ENCODE results near the gene CUX1. TPM values are rescaled to one million over a fixed set of nuclear protein-coding genes. Genes with fewer than 3 reads are reported as not detected.
"Not testable (repeated sequence)": the region's sequence is repeated elsewhere in the genome, so short reads cannot be mapped to it uniquely, and the experiment has no call there.

CUX1 gene
- total and polyA plus RNA-seq, 7 experiments from 2014 or later, result 10.1 to 81.6 (median 42.5) TPM

DNA sequence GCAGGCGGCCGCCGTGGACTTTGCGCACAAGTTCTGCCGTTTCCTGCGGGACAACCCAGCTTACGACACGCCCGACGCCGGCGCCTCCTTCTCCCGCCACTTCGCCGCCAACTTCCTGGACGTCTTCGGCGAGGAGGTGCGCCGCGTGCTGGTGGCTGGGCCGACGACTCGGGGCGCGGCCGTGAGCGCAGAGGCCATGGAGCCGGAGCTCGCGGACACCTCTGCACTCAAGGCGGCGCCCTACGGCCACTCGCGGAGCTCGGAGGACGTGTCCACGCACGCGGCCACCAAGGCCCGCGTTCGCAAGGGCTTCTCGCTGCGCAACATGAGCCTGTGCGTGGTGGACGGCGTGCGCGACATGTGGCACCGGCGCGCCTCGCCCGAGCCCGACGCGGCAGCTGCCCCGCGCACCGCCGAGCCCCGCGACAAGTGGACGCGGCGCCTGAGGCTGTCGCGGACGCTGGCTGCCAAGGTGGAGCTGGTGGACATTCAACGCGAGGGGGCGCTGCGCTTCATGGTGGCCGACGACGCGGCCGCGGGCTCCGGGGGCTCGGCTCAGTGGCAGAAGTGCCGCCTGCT lies 483.3 kb downstream of the CUX1 start:
- DNase-seq (no peak), ATAC-seq (no peak)
- Histone ChIP-seq H3K4me3 (ENCODE audit: low read length) (no peak overlapping the region), H3K4me1 (ENCODE audit: control insufficient read depth in 2 of 2, insufficient read depth in 2 of 2, low read length in 2 of 2) (no peaks in the 10 kb centered on the region), H3K36me3 (ENCODE audit: control insufficient read depth in 2 of 3, insufficient read depth in 3 of 3, low read length in 3 of 3) (no peaks in the 10 kb centered on the region), H3K27ac (ENCODE audit: low read depth, low read length) (no peak overlapping the region), H3K9me3 (ENCODE audit: control insufficient read depth in 2 of 3, low read length in 3 of 3) (no peaks in the 10 kb centered on the region), H3K27me3 (ENCODE audit: control insufficient read depth in 2 of 2, insufficient read depth in 2 of 2, low read length in 2 of 2) (no peaks in the 10 kb centered on the region)
- CTCF ChIA-PET, result no interaction called here
- POLR2A ChIA-PET, result no interaction called here
- Mint-ChIP-seq H3K27ac (no peak overlapping the region), H3K4me1 (peaks cover 0 to 9% (median 0%) of the 10 kb centered on the region in 7 donors), H3K9me3 (no peaks in the 10 kb centered on the region), H3K27me3 (peaks cover 0 to 3% (median 0%) of the 10 kb centered on the region in 5 donors), H3K36me3 (no peaks in the 10 kb centered on the region), H3K4me3 (no peak overlapping the region)
- intact Hi-C loops (cut with micrococcal nuclease), result no loop called here

GRCh38 chr7:102301367-102301766 lies 483.9 kb downstream of the CUX1 start:
- H3K4me1 Mint-ChIP-seq; CTCF ChIA-PET; H3K27me3 ChIP-seq (ENCODE audit: control insufficient read depth in 2 of 2, insufficient read depth in 2 of 2, low read length in 2 of 2); H3K27ac Mint-ChIP-seq; POLR2A ChIA-PET; H3K4me1 ChIP-seq (ENCODE audit: control insufficient read depth in 2 of 2, insufficient read depth in 2 of 2, low read length in 2 of 2); DNase-seq; H3K36me3 ChIP-seq (ENCODE audit: control insufficient read depth in 2 of 3, insufficient read depth in 3 of 3, low read length in 3 of 3); H3K4me3 Mint-ChIP-seq; ATAC-seq; H3K27me3 Mint-ChIP-seq; intact Hi-C loops (cut with micrococcal nuclease); H3K9me3 Mint-ChIP-seq; H3K36me3 Mint-ChIP-seq; H3K27ac ChIP-seq (ENCODE audit: low read depth, low read length); H3K4me3 ChIP-seq (ENCODE audit: low read length); H3K9me3 ChIP-seq (ENCODE audit: control insufficient read depth in 2 of 3, low read length in 3 of 3): not testable (repeated sequence)

DNA sequence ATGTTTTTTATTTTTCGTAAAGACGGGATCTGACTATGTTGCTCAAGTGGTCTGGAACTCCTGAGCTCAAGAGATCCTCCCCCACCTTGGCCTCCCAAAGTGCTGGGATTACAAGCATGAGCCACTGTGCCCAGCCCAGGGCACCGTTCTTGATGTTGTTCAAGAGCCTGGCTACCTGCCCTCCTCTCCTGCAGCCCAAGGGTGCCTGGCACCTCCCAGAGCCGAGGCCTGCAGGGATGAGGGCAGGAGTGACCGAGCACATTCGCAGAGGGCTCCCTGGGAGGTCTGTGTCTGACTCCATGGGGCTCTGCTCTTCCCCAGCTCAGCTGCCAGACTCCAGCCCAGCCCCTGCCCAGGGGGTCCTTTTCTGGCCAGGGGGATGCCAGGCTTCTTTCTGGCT lies 484.6 kb downstream of the CUX1 start:
- Histone ChIP-seq H3K4me3 (ENCODE audit: low read length) (no peak overlapping the region), H3K4me1 (ENCODE audit: control insufficient read depth in 2 of 2, insufficient read depth in 2 of 2, low read length in 2 of 2) (peaks cover 0 to 10% of the 10 kb centered on the region in 2 donors), H3K36me3 (ENCODE audit: control insufficient read depth in 2 of 3, insufficient read depth in 3 of 3, low read length in 3 of 3) (no peaks in the 10 kb centered on the region), H3K9me3 (ENCODE audit: control insufficient read depth in 2 of 3, low read length in 3 of 3) (no peaks in the 10 kb centered on the region), H3K27me3 (ENCODE audit: control insufficient read depth in 2 of 2, insufficient read depth in 2 of 2, low read length in 2 of 2) (no peaks in the 10 kb centered on the region), H3K27ac (ENCODE audit: low read depth, low read length) (no peak overlapping the region)
- Mint-ChIP-seq H3K9me3 (no peaks in the 10 kb centered on the region), H3K4me1 (peaks cover 0 to 9% (median 0%) of the 10 kb centered on the region in 7 donors), H3K36me3 (no peaks in the 10 kb centered on the region), H3K4me3 (no peak overlapping the region), H3K27me3 (peaks cover 0 to 3% (median 0%) of the 10 kb centered on the region in 5 donors), H3K27ac (no peak overlapping the region)
- DNase-seq, result no peak
- intact Hi-C loops (cut with micrococcal nuclease), result no loop called here
- ChIA-PET CTCF (no interaction called here), POLR2A (no interaction called here)
- ATAC-seq, result no peak

DNA sequence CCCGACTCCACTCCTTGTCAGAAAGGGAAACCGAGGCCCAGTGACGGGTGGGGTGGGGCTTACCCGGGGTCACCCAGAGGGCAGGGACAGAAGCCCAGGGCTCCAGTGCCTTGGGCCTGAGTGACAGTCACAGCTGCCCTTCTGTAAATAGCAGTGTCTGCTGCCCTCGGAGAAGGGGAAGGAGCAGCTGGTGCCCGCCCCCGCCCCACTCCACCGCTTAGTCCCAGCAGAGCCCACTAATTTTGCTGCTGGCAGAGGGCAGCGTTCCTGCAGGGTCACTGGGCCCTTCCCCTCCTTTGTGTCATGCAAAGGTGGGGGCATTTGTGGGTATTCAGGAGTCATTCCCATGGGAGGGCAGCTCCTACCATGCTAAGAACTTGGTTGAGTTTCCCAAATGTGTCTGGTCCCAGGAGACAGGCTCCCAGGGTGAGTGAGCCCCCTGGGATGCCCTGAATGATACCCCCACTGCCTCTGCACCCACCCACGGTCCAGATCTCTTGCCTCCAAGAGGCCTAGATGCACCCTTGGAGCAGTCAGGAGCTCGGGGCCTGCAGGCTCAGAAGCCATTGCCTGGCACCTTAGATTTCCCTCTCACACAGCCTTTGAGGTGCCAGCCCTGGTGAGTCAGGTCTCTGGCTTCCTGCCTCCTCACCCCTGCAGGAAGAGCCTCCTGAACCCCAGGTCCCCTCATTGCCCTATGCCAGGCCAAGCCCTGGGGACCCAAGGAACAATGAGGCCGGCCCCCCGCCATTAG lies 486.4 kb downstream of the CUX1 start:
- no peak overlapping the region for H3K27ac Mint-ChIP-seq
- Histone ChIP-seq H3K9me3 (ENCODE audit: control insufficient read depth in 2 of 3, low read length in 3 of 3) (no peaks in the 10 kb centered on the region), H3K27me3 (ENCODE audit: control insufficient read depth in 2 of 2, insufficient read depth in 2 of 2, low read length in 2 of 2) (no peaks in the 10 kb centered on the region), H3K4me3 (ENCODE audit: low read length) (no peak overlapping the region), H3K4me1 (ENCODE audit: control insufficient read depth in 2 of 2, insufficient read depth in 2 of 2, low read length in 2 of 2) (peaks cover 0 to 10% of the 10 kb centered on the region in 2 donors), H3K36me3 (ENCODE audit: control insufficient read depth in 2 of 3, insufficient read depth in 3 of 3, low read length in 3 of 3) (no peaks in the 10 kb centered on the region), H3K27ac (ENCODE audit: low read depth, low read length) (no peak overlapping the region)
- ATAC-seq (no peak), DNase-seq (no peak)
- POLR2A ChIA-PET, result no interaction called here
- intact Hi-C loops (cut with micrococcal nuclease), result no loop called here
- no peaks in the 10 kb centered on the region for H3K9me3 Mint-ChIP-seq
- H3K4me3 Mint-ChIP-seq, result no peak overlapping the region
- H3K36me3 Mint-ChIP-seq, result no peaks in the 10 kb centered on the region
- no peaks in the 10 kb centered on the region for H3K27me3 Mint-ChIP-seq
- CTCF ChIA-PET, result no interaction called here
- H3K4me1 Mint-ChIP-seq, result peaks cover 0 to 15% (median 0%) of the 10 kb centered on the region in 7 donors

DNA sequence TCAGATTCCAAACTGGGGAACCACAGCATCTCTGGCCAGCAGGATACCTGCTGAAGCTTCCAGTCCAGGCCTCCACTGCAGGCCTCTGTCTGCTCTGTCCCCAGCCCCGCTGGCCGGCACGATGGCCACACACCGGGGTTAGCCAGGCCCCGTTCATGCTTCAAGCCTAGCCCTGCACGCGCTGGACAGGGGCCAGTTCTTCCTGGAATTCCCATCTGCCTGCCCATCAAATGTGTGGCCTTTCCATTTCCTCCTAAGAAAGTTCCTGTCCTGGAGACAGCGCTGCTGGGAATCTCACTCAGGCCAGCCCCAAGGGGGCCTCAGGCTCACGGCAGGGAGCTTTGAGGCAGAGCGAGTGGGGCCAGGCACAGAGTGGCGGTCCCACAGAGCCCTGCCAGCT lies 487.2 kb downstream of the CUX1 start:
- Mint-ChIP-seq H3K4me3 (no peak overlapping the region), H3K4me1 (peaks cover 0 to 15% (median 0%) of the 10 kb centered on the region in 7 donors), H3K9me3 (no peaks in the 10 kb centered on the region), H3K27me3 (no peaks in the 10 kb centered on the region), H3K36me3 (no peaks in the 10 kb centered on the region), H3K27ac (no peak overlapping the region)
- ATAC-seq, result no peak
- DNase-seq, result no peak
- ChIA-PET POLR2A (interaction anchor here (0.6 kb wide), 1 partner anchor 724 kb away, joined by 5 read pairs; no protein-coding TSS in a partner anchor), CTCF (no interaction called here)
- Histone ChIP-seq H3K36me3 (ENCODE audit: control insufficient read depth in 2 of 3, insufficient read depth in 3 of 3, low read length in 3 of 3) (no peaks in the 10 kb centered on the region), H3K4me1 (ENCODE audit: control insufficient read depth in 2 of 2, insufficient read depth in 2 of 2, low read length in 2 of 2) (peaks cover 0 to 10% of the 10 kb centered on the region in 2 donors), H3K4me3 (ENCODE audit: low read length) (no peak overlapping the region), H3K9me3 (ENCODE audit: control insufficient read depth in 2 of 3, low read length in 3 of 3) (no peaks in the 10 kb centered on the region), H3K27me3 (ENCODE audit: control insufficient read depth in 2 of 2, insufficient read depth in 2 of 2, low read length in 2 of 2) (no peaks in the 10 kb centered on the region), H3K27ac (ENCODE audit: low read depth, low read length) (no peak overlapping the region)
- intact Hi-C loops (cut with micrococcal nuclease), result no loop called here

- peaks cover 0 to 10% of the 10 kb centered on the region in 2 donors for H3K4me1 ChIP-seq (ENCODE audit: control insufficient read depth in 2 of 2, insufficient read depth in 2 of 2, low read length in 2 of 2)
- DNase-seq (no peak), ATAC-seq (no peak)
- Mint-ChIP-seq H3K27me3 (no peaks in the 10 kb centered on the region), H3K27ac (peak overlapping the region in 2 of 9 donors; percentile 25 to 42), H3K36me3 (no peaks in the 10 kb centered on the region), H3K4me1 (peaks cover 0 to 15% (median 0%) of the 10 kb centered on the region in 7 donors), H3K9me3 (no peaks in the 10 kb centered on the region), H3K4me3 (no peak overlapping the region)
- intact Hi-C loops (cut with micrococcal nuclease), result no loop called here
- ChIA-PET CTCF (no interaction called here), POLR2A (interaction anchor here (0.6 kb wide), 1 partner anchor 725 kb away, joined by 5 read pairs; no protein-coding TSS in a partner anchor)
- H3K36me3 ChIP-seq (ENCODE audit: control insufficient read depth in 2 of 3, insufficient read depth in 3 of 3, low read length in 3 of 3), result no peaks in the 10 kb centered on the region
- no peak overlapping the region for H3K4me3 ChIP-seq (ENCODE audit: low read length)
- H3K27me3 ChIP-seq (ENCODE audit: control insufficient read depth in 2 of 2, insufficient read depth in 2 of 2, low read length in 2 of 2), result no peaks in the 10 kb centered on the region
- no peaks in the 10 kb centered on the region for H3K9me3 ChIP-seq (ENCODE audit: control insufficient read depth in 2 of 3, low read length in 3 of 3)
- no peak overlapping the region for H3K27ac ChIP-seq (ENCODE audit: low read depth, low read length)
Observed at GRCh38 chr7:102305414-102306268, 488.2 kb downstream of the CUX1 start.
